SIG-M5 treated with dmso at 0.1 percent for 504 hours (cell line): ENCODE results near the gene CCDC17.

Source experiments
- DNase-seq: peaks from one replicate; lab custom pipeline; 2025; ENCODE audit not compliant: unreplicated experiment; lab: John Stamatoyannopoulos, UW

CCDC17 gene

DNA sequence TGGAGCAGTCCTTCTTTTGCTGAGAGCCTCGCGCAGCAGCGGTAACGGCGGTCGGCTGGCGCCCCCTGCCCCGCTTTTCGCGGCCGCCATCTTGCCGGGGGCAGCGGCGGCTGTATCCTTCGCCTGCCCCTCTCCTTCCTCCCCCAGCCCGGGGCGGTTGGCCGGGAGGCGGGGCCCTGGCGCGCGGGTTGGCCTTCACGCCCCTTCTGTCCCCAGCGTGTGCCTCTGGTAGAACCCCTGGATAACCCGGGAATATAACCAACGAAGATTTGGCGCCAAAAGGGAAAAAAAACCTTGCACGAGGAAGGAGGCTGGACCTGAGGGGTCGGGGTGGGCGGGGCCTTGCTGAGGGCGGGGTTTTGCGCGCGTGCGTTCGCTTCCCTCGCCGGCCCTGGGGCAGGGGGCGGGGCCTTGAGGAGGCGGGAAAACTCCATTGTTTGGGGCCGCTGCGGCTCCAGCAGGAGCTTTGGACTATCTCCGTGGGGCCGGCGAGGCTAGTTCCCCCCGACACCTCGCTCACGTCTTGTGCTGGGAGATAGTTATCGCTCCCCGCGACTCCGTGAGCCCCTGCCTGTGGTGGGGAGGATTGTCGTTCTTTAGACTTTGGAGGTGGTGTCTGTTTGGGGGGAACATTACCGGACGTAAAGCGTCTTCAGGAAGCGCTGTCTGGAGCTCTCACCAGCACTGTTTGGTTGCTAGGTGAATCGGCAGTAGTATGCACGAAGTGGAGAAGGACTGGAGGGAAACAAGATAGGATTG, 39.3 kb downstream of the CCDC17 start:
- peak; percentile 76 for DNase-seq

DNA sequence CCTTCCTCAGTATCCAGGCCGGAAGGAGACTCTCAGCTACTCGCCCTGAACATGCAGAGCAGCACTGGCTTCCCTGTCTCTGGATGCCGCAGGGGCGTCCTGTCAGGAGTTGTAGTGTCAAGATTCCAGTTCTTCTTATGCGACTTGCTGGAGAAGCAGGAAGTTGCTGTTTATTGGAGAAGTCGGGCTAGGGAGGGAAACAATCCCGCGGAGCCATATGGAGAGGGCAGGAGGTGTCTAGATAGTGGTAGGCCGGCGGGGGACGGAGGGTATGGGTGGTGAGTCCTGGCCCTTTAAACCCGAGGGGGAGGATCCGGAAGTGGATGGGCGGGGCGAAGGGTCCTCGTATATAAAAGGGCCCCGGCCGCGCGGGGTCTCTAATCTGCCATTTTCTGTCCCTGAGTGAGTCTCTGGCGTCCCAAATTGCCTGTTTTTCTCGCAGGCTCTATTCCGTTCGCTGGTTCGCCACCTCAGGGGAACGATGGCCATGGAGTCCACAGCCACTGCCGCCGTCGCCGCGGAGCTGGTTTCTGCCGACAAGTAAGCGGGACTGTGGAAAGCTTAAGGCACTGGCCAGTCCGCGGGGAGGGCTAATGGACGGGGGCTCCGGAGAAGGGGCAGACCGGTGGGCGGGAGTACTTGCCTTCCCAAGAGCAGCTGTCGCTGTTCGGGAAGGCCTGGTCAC, 40.0 kb downstream of the CCDC17 start, which contains the start of gene NASP:
Gene NASP, plus strand, starts transcription at position 376 of the 685 bp plus-strand sequence. Its CDS starts 106 bp downstream, at position 482.
- DNase-seq = peak; percentile 64

DNA sequence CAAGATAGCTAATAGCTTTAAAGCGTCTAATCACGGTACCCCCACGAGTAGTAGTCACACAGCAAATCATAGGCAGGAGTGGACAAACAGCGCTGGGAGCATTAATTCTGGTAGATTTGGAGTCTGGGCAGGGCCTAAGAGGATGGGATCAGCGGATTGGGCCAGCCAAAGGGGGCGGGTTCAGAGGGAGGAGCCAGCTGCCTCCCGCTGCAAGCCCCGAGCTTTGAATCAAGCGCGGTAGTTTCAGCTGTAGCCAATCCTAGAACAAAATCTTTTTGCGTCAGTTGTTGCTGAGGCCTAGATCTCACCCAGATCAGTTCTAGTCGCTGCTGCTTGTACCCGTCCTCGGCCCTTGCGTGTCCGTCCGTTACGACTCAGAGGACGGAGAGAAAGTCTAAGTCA, 40.6 kb downstream of the CCDC17 start:
- peak; percentile 97 for DNase-seq

- DNase-seq = no peak
These were observed 49.7 kb downstream of the CCDC17 start for GRCh38 chr1:45574105-45574626.

- DNase-seq = no peak
These were observed 50.5 kb downstream of the CCDC17 start for GRCh38 chr1:45573231-45573804.

DNA sequence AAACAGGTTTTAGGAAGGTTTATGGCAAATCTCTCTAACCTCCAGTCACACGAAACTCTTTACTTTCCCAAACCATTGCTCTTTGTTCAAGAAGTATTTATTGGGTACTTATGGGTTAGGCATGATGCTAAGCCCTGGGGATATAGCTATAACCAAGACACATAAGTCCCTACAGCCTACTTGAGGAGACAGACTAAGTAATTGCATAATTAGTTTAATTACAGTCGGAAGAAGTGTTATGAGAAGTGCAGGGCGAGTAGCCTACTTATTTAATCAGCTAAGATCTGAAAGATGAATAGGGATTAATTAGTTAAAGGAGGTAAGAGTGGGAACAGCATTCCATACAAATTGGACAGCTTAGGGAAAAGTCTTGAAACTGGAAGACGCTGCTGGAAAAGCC, 53.2 kb downstream of the CCDC17 start:
- no peak for DNase-seq
